Measurements from ENCODE around the gene LRCOL1. TPM values are rescaled to one million over a fixed set of nuclear protein-coding genes. Genes with fewer than 3 reads are reported as not detected.
A peak's percentile ranks its signal among the peaks of the same experiment; 100 is the strongest.

LRCOL1 gene
- total and polyA plus RNA-seq, 2 of the 13 experiments (the other 11 are each of a cell fraction or from before 2014, with no cell fraction given), result not detected

- TF ChIP-seq TIGD3 (CRISPR knock-in tag; IDR thresholded peaks at IDR 0.05; ENCODE audit: borderline replicate concordance) (no peak), ZNF660 (CRISPR knock-in tag; IDR thresholded peaks at IDR 0.05; ENCODE audit: borderline replicate concordance, low read depth) (no peak), ZNF274 (CRISPR knock-in tag; IDR thresholded peaks at IDR 0.05) (peak; percentile 59; the same call in 1 of the 2 replicates), TBX3 (IDR thresholded peaks at IDR 0.05; ENCODE audit: borderline replicate concordance) (no peak), IKZF1 (IDR thresholded peaks at IDR 0.05) (no peak), ZNF576 (CRISPR knock-in tag; IDR thresholded peaks at IDR 0.05) (0 out of 2 replicates have a peak, but pooled peaks have one; percentile 14), ZBTB37 (CRISPR knock-in tag; IDR thresholded peaks at IDR 0.05) (no peak), USF2 (IDR thresholded peaks at IDR 0.05; ENCODE audit: low read depth, low read length) (no peak), USF2 (CRISPR knock-in tag; IDR thresholded peaks at IDR 0.05; ENCODE audit: borderline replicate concordance) (no peak; the same call in 1 of the 2 replicates), ZNF24 (IDR thresholded peaks at IDR 0.05) (no peak), U2AF2 (IDR thresholded peaks at IDR 0.05; ENCODE audit: low read depth, low read length) (no peak), MLLT10 (CRISPR knock-in tag; IDR thresholded peaks at IDR 0.05) (no peak), ZMYM2 (CRISPR knock-in tag; IDR thresholded peaks at IDR 0.05) (no peak; the same call in none of the 2 replicates), SMAD3 (CRISPR knock-in tag; IDR thresholded peaks at IDR 0.05) (no peak), ZNF138 (CRISPR knock-in tag; IDR thresholded peaks at IDR 0.05; ENCODE audit: low read depth) (no peak), JUN (CRISPR knock-in tag; IDR thresholded peaks at IDR 0.05) (peak; percentile 45; the same call in 1 of the 2 replicates), PAXIP1 (CRISPR knock-in tag; conservative IDR thresholded peaks at IDR 0.05) (peak; percentile 69), ZMAT3 (CRISPR knock-in tag; conservative IDR thresholded peaks at IDR 0.05) (peak; percentile 77), RARG (CRISPR knock-in tag; IDR thresholded peaks at IDR 0.05; ENCODE audit: low read depth) (no peak)
Observed at GRCh38 chr12:132608231-132609171, 1.9 kb downstream of the LRCOL1 start (continued).

Measured in HepG2 (cell line).